Measurements from ENCODE around the gene VILL.

The VILL gene

GRCh38 chr3:38018296-38019266, 28.0 kb downstream of the VILL start:
- no peak for TF ChIP-seq CTCF (IDR thresholded peaks at IDR 0.05; ENCODE audit: low read depth, low read length, missing control alignments)
- no peak overlapping the region for H3K4me3 ChIP-seq (ENCODE audit: low read depth, low read length)
- DNase-seq (ENCODE audit: low read depth), result no peak
- in situ Hi-C loops (cut with HindIII; ENCODE audit: low sequenced_read_pairs), result no loop called here

- TF ChIP-seq CTCF (IDR thresholded peaks at IDR 0.05; ENCODE audit: low read depth, low read length, missing control alignments), result no peak
- in situ Hi-C loops (cut with HindIII; ENCODE audit: low sequenced_read_pairs), result no loop called here
- DNase-seq (ENCODE audit: low read depth), result no peak
- no peak overlapping the region for H3K4me3 ChIP-seq (ENCODE audit: low read depth, low read length)
Observed at GRCh38 chr3:38019658-38020341, 29.2 kb downstream of the VILL start.

- in situ Hi-C loops (cut with HindIII; ENCODE audit: low sequenced_read_pairs), result no loop called here
- no peak for DNase-seq (ENCODE audit: low read depth)
- no peak overlapping the region for H3K4me3 ChIP-seq (ENCODE audit: low read depth, low read length)
- no peak for TF ChIP-seq CTCF (IDR thresholded peaks at IDR 0.05; ENCODE audit: low read depth, low read length, missing control alignments)
Observed at GRCh38 chr3:38020342-38020726, 29.7 kb downstream of the VILL start.

GRCh38 chr3:38021196-38021595, 30.6 kb downstream of the VILL start:
- DNase-seq (ENCODE audit: low read depth), result no peak
- in situ Hi-C loops (cut with HindIII; ENCODE audit: low sequenced_read_pairs), result no loop called here
- no peak overlapping the region for H3K4me3 ChIP-seq (ENCODE audit: low read depth, low read length)
- no peak for TF ChIP-seq CTCF (IDR thresholded peaks at IDR 0.05; ENCODE audit: low read depth, low read length, missing control alignments)

GRCh38 chr3:38022301-38022700, 31.7 kb downstream of the VILL start:
- H3K4me3 ChIP-seq (ENCODE audit: low read depth, low read length), result no peak overlapping the region
- DNase-seq (ENCODE audit: low read depth), result no peak
- in situ Hi-C loops (cut with HindIII; ENCODE audit: low sequenced_read_pairs), result no loop called here
- no peak for TF ChIP-seq CTCF (IDR thresholded peaks at IDR 0.05; ENCODE audit: low read depth, low read length, missing control alignments)

- DNase-seq (ENCODE audit: low read depth), result no peak
- no peak overlapping the region for H3K4me3 ChIP-seq (ENCODE audit: low read depth, low read length)
- in situ Hi-C loops (cut with HindIII; ENCODE audit: low sequenced_read_pairs), result no loop called here
- TF ChIP-seq CTCF (IDR thresholded peaks at IDR 0.05; ENCODE audit: low read depth, low read length, missing control alignments), result no peak
Observed at GRCh38 chr3:38022896-38023709, 32.5 kb downstream of the VILL start.

All from astrocyte of the cerebellum (primary cell).